ENCODE measurements around the gene BCL2A1. TPM values are rescaled to one million over a fixed set of nuclear protein-coding genes. Genes with fewer than 3 reads are reported as not detected.

Gene BCL2A1
- total RNA-seq, 1 experiment from 2014 or later, result 0.44 TPM

GRCh38 chr15:79987569-79987955 lies 16.6 kb upstream of the BCL2A1 start:
- peaks cover 4% of the 10 kb centered on the region; the same call in 1 of the 2 replicates for H3K27me3 ChIP-seq (ENCODE audit: insufficient read depth, low read length)
- ATAC-seq (no peak), DNase-seq (ENCODE audit: low read depth, low spot score) (no peak)
- no peak overlapping the region for H3K4me3 ChIP-seq (replicated peaks in 1 of 2; ENCODE audit: low read depth in 1 of 2, low read length in 2 of 2)
- RAD21 ChIA-PET (ENCODE audit: low non-redundant PET in 1 of 2, low total read pairs in 2 of 2, uncharacterized antibody in 2 of 2, unreplicated experiment in 2 of 2), result no interaction called here
- no peaks in the 10 kb centered on the region for H3K36me3 ChIP-seq (ENCODE audit: control insufficient read depth in 1 of 2, insufficient read depth in 2 of 2, low read length in 2 of 2)
- TF ChIP-seq ZBTB33 (IDR thresholded peaks at IDR 0.05; ENCODE audit: extremely low read depth, insufficient replicate concordance, low read length), result no peak
- no peak for TF ChIP-seq CEBPB (IDR thresholded peaks at IDR 0.05; ENCODE audit: low read depth)
- no peak for TF ChIP-seq SP1 (IDR thresholded peaks at IDR 0.05; ENCODE audit: low read depth)
- no peak for TF ChIP-seq CTCF (IDR thresholded peaks at IDR 0.05 in 2 of 3, conservative IDR thresholded peaks at IDR 0.05 in 1 of 3; ENCODE audit: borderline replicate concordance in 1 of 3, insufficient read depth in 1 of 3, low read depth in 2 of 3, low read length in 2 of 3)
- TF ChIP-seq ELF1 (IDR thresholded peaks at IDR 0.05; ENCODE audit: borderline replicate concordance, low read depth), result no peak
- no peak for TF ChIP-seq REST (IDR thresholded peaks at IDR 0.05; ENCODE audit: low read depth)
- TF ChIP-seq YY1 (IDR thresholded peaks at IDR 0.05; ENCODE audit: extremely low read depth, insufficient replicate concordance, low read depth, low read length), result no peak
- TF ChIP-seq SRF (IDR thresholded peaks at IDR 0.05; ENCODE audit: low read depth), result no peak
- TF ChIP-seq TCF7L2 (IDR thresholded peaks at IDR 0.05; ENCODE audit: borderline replicate concordance, extremely low read depth, insufficient read depth, insufficient read length), result no peak
- no peak for TF ChIP-seq POLR2A (IDR thresholded peaks at IDR 0.05; ENCODE audit: borderline replicate concordance, extremely low read depth, insufficient read depth, insufficient read length)
- no peak for TF ChIP-seq FOSL1 (IDR thresholded peaks at IDR 0.05; ENCODE audit: low read depth)
- no peak for TF ChIP-seq POLR2AphosphoS5 (IDR thresholded peaks at IDR 0.05; ENCODE audit: low read depth, low read length)
- H3K9me2 ChIP-seq (ENCODE audit: insufficient read depth), result no peaks in the 10 kb centered on the region
- H3K4me1 ChIP-seq (ENCODE audit: control insufficient read depth in 1 of 2, insufficient read depth in 2 of 2, low read length in 2 of 2), result no peaks in the 10 kb centered on the region
- H2AFZ ChIP-seq (ENCODE audit: low read depth, low read length, poor library complexity, severe bottlenecking), result no peak overlapping the region
- no peaks in the 10 kb centered on the region for H4K20me1 ChIP-seq (ENCODE audit: insufficient read depth)
- H3K27ac ChIP-seq (ENCODE audit: low read depth, low read length), result no peak overlapping the region
- H3K9ac ChIP-seq (ENCODE audit: low read length), result no peak overlapping the region
- no peak overlapping the region for H3K4me2 ChIP-seq (ENCODE audit: low read length)
- no TSS peak for BruUV-seq (replicated peaks)
- CTCF ChIA-PET, result no interaction called here
- POLR2A ChIA-PET, result no interaction called here
- H3K9me3 ChIP-seq (ENCODE audit: control insufficient read depth in 1 of 2, insufficient read depth in 1 of 2, low read depth in 1 of 2, low read length in 2 of 2), result no peaks in the 10 kb centered on the region
- intact Hi-C loops (cut with micrococcal nuclease), result no loop called here
- no peaks in the 10 kb centered on the region for H3K79me2 ChIP-seq (ENCODE audit: insufficient read depth, low read length)
